Erythroblast (primary cell): Measurements from ENCODE around the gene NRGN.

ENCODE experiments used
- GATA1 ChIP-seq: IDR thresholded peaks from 2 replicates; pipeline ENCODE4 v1.6.1; 2011; ENCODE audit warnings: low read depth, mild to moderate bottlenecking, control low read depth, low read length, moderate library complexity
- POLR2A ChIP-seq: IDR thresholded peaks from 2 replicates; pipeline ENCODE4 v1.6.1; 2011; ENCODE audit warnings: mild to moderate bottlenecking, low read length

- TF ChIP-seq POLR2A, result no peak
- TF ChIP-seq GATA1, result no peak
Observed at GRCh38 chr11:124732230-124732629, 7.5 kb upstream of the NRGN start.
